AG04449 (cell line): ENCODE results near the gene FST.

Source experiments
- CTCF ChIA-PET: fragments of 350-600 bp; formaldehyde crosslinking; extraction: SDS; loops from one replicate; lab custom pipeline; 2021; ENCODE audit warnings: antibody characterized with exemption; lab: Yijun Ruan, JAX
- POLR2A ChIA-PET: fragments of 400-600, 350-600 bp; formaldehyde crosslinking; extraction: SDS; loops from one replicate; lab custom pipeline; 2020; ENCODE audit warnings: antibody characterized with exemption, inconsistent platforms; lab: Yijun Ruan, JAX
- DNase-seq: peaks from one replicate; pipeline ENCODE4 v3.0.0-alpha.2; 2010; ENCODE audit warnings: low read depth, low spot score
- H3K4me3 ChIP-seq: 2 replicates; pipeline ENCODE4 v1.5.1; 2011; ENCODE audit warnings: low read depth, mild to moderate bottlenecking, control low read depth, low read length
- TF ChIP-seq, protein P1 (sequence below): IDR thresholded peaks from one replicate; pipeline ENCODE4 v1.5.1; 2011; ENCODE audit warnings: mild to moderate bottlenecking, moderate library complexity, low read length, control low read depth, inconsistent platforms; ENCODE audit not compliant: insufficient read depth; ENCODE audit errors: missing control alignments

Gene FST

DNA sequence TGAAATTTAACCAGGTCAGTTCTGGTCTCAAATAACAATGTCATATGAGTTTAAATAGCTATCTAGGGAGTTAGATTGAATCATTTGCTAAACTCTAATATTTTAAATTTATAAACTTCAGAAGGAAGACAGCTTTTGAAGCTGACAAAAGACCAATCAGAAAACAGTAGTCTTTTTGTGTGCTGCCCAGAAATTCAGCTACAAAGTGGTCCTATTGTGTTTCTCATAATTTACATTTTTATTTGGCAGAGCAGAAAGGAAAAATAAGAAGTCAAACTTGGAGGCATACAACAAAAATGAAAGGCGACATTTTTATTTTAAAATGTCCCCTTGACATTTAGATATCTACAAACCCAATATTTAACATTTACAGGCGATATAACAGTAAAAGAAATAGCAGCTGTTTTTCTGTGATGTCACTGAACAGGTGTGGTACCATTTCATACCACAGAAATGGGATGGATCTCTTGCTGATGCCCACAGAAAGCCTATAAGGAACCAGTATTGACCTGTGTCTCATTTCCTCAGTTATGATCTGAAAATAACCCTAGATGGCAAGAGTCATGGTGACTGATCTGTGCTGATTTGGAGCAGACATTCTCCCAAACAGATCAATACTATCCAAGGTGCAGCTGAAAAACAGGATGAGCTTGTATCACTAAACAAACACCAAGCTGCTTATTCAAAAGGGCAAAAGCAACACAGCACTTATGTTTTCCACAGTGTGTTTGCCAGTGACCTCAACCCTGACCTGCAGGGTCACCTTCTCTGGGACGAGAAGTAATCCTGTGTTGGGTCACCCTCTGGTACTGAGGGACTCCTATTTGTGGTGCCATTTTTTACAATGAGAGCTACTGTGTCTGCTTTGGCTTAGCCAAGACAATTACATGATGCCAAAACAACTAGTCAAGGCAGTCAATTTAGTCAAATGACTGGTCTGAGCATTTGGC lies 3.6 kb upstream of the FST start:
- POLR2A ChIA-PET = interaction anchor here (0.6 kb wide), 1 partner anchor 216 kb away, joined by 3 read pairs; no protein-coding TSS in a partner anchor
- CTCF ChIA-PET = interaction anchor here (1.2 to 5.4 kb wide), 10 partner anchors 9 to 759 kb away, joined by 4 to 26 read pairs (median 8); no protein-coding TSS in a partner anchor
- no peak overlapping the region for H3K4me3 ChIP-seq
- DNase-seq = no peak
- TF ChIP-seq, protein P1, sequence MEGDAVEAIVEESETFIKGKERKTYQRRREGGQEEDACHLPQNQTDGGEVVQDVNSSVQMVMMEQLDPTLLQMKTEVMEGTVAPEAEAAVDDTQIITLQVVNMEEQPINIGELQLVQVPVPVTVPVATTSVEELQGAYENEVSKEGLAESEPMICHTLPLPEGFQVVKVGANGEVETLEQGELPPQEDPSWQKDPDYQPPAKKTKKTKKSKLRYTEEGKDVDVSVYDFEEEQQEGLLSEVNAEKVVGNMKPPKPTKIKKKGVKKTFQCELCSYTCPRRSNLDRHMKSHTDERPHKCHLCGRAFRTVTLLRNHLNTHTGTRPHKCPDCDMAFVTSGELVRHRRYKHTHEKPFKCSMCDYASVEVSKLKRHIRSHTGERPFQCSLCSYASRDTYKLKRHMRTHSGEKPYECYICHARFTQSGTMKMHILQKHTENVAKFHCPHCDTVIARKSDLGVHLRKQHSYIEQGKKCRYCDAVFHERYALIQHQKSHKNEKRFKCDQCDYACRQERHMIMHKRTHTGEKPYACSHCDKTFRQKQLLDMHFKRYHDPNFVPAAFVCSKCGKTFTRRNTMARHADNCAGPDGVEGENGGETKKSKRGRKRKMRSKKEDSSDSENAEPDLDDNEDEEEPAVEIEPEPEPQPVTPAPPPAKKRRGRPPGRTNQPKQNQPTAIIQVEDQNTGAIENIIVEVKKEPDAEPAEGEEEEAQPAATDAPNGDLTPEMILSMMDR = no peak

DNA sequence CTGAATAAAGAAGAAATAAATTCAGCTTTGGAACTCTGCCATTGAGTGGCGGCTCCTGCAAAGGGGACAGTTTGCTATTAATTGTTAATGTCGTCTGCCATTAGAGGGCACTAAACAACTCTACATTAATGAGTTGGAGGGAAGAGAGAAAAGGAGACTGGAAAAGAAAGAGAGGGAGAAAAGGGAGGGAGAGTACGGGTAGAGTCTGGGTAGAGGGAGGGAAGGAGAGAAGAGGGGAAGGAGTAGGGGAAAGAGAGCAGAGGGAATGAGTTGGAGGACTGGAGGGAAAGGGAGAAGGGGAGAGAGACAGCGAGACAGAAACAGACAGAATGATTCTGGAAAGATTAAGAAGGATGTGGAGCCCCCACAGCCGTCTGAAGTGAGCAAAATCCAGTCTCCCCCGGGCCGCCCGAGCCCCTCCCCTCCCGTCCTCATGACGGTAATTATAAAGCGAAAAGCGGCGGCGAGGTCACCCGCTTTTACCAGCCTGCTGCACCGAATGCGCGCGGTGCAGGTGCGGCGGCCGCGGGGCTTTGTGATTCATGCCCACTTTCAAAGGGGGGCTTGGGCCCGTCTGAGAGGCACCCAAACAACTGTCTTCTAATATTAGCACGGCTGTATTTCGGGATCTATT lies 1.9 kb upstream of the FST start:
- CTCF ChIA-PET = interaction anchor here (0.7 to 5.4 kb wide), 19 partner anchors 11 to 757 kb away, joined by 3 to 26 read pairs (median 3); no protein-coding TSS in a partner anchor
- no peak for DNase-seq
- peak overlapping the region; percentile 97 for H3K4me3 ChIP-seq
- POLR2A ChIA-PET = no interaction called here
- TF ChIP-seq, protein P1 = peak; percentile 16

- no peak for DNase-seq
- TF ChIP-seq, protein P1 = no peak
- POLR2A ChIA-PET = no interaction called here
- CTCF ChIA-PET = interaction anchor here (0.8 to 5.4 kb wide), 3 partner anchors 18 to 756 kb away, joined by 3 to 26 read pairs (median 4); no protein-coding TSS in a partner anchor
- peak overlapping the region; percentile 97 for H3K4me3 ChIP-seq
These were observed 1.3 kb upstream of the FST start for GRCh38 chr5:53479045-53479589.

GRCh38 chr5:53479590-53480415 lies 626 bp upstream of the FST start:
- ChIA-PET POLR2A (no interaction called here), CTCF (interaction anchor here (0.8 to 5.4 kb wide), 3 partner anchors 18 to 756 kb away, joined by 4 to 26 read pairs (median 6); no protein-coding TSS in a partner anchor)
- TF ChIP-seq, protein P1 = no peak
- H3K4me3 ChIP-seq = peak overlapping the region; percentile 97
- no peak for DNase-seq

DNA sequence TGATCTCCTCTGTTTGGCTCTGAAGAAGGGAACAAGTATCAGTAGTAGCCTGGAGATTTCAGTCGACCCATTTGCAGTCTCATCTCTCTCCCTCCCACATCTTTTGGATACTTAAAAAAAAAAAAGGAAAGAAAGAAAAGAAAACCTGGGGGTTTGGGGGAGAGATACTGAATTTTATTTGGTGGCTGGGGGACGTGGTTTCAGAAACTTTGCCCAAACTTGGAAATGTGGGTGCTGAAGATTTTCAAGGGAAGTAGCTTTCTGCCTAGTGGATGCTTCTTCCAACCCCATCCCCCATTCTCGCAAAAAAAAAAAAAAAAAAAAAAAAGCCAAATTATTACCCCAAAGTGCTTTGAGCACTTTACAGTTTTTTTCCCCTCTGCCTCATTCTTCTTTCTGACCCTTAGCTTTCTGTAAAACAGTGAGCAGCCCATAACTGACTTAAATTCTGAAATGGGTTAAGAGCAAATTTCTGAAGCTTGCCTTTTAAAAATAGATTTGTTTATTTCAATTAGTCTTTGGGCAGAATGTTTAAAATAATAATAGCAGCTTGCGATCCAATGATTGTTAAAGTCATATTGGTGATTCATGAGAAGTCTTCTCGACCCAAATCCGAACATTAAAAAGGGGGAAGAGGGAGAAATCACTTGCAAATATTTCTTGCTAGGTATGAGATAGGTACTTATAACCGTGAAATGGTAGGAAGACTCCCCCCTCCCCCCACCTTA lies 894 bp downstream of the FST start:
- ChIA-PET CTCF (interaction anchor here (1.4 to 1.8 kb wide), 2 partner anchors 12 to 310 kb away, joined by 3 to 6 read pairs; no protein-coding TSS in a partner anchor), POLR2A (interaction anchor here (0.7 to 1.4 kb wide), 3 partner anchors 141 to 410 kb away, joined by 3 to 5 read pairs (median 4); no protein-coding TSS in a partner anchor)
- no peak for DNase-seq
- TF ChIP-seq, protein P1 = no peak
- H3K4me3 ChIP-seq = peak overlapping the region; percentile 97
